Measurements from ENCODE around the gene RAMP1. TPM values are rescaled to one million over a fixed set of nuclear protein-coding genes. Genes with fewer than 3 reads are reported as not detected.

Gene RAMP1
- total RNA-seq (2022; extraction: Qiagen RNA extraction; ENCODE audit: low read depth): not detected in 5 replicates

GRCh38 chr2:237859533-237860272 lies at the start of gene RAMP1:
TSS of gene RAMP1 (plus strand) at chr2:237859623. CDS start at chr2:237859676, 53 bp downstream.

Other genes with a start within 250 kb of the RAMP1 start
- 65.1 to 96.5 TPM (median 93.4 TPM) in 5 replicates for gene LRRFIP1, start 232.0 kb upstream of the RAMP1 start, total RNA-seq (2022; extraction: Qiagen RNA extraction; ENCODE audit: low read depth)
- 0.23 to 0.33 TPM (median 0.24 TPM) in 4 of 5 replicates, not detected in the other for gene RBM44, start 60.8 kb upstream of the RAMP1 start, total RNA-seq (2022; extraction: Qiagen RNA extraction; ENCODE audit: low read depth)
- gene UBE2F, start 107.4 kb downstream of the RAMP1 start, total RNA-seq (2022; extraction: Qiagen RNA extraction; ENCODE audit: low read depth): 47.8 to 56.4 TPM (median 49.3 TPM) in 5 replicates
- gene SCLY, start 201.4 kb downstream of the RAMP1 start, total RNA-seq (2022; extraction: Qiagen RNA extraction; ENCODE audit: low read depth): 16.3 to 23.2 TPM (median 21.6 TPM) in 5 replicates
- gene ESPNL, start 240.7 kb downstream of the RAMP1 start, total RNA-seq (2022; extraction: Qiagen RNA extraction; ENCODE audit: low read depth): 0.10 to 0.17 TPM (median 0.15 TPM) in 5 replicates

Measured in A549 treated with GW870086 at 1 μM for 4 hours (cell line).